HG03469 (cell line): ENCODE results near the gene RAB3C.

Source experiments
- ATAC-seq: cut with Tn5 transposase; IDR thresholded peaks from one replicate; pipeline ENCODE4 v1.9.1; 2021; ENCODE audit warnings: mild to moderate bottlenecking, moderate library complexity, moderate number of reproducible peaks; ENCODE audit not compliant: unreplicated experiment

The RAB3C gene

GRCh38 chr5:58718269-58718978 lies 135.5 kb downstream of the RAB3C start:
- no peak for ATAC-seq

GRCh38 chr5:58722160-58722559 lies 139.3 kb downstream of the RAB3C start:
- no peak for ATAC-seq

GRCh38 chr5:58724992-58725391 lies 142.1 kb downstream of the RAB3C start:
- no peak for ATAC-seq

- ATAC-seq, result no peak
Observed at GRCh38 chr5:58731641-58732040, 148.8 kb downstream of the RAB3C start.

GRCh38 chr5:58735637-58736036 lies 152.8 kb downstream of the RAB3C start:
- ATAC-seq, result no peak

- no peak for ATAC-seq
Observed at GRCh38 chr5:58736214-58736613, 153.3 kb downstream of the RAB3C start.

- no peak for ATAC-seq
Observed at GRCh38 chr5:58737671-58738070, 154.8 kb downstream of the RAB3C start.

GRCh38 chr5:58738336-58738735 lies 155.5 kb downstream of the RAB3C start:
- ATAC-seq, result no peak

- ATAC-seq, result no peak
Observed at GRCh38 chr5:58739051-58739450, 156.2 kb downstream of the RAB3C start.

- no peak for ATAC-seq
Observed at GRCh38 chr5:58740956-58741355, 158.1 kb downstream of the RAB3C start.

- no peak for ATAC-seq
Observed at GRCh38 chr5:58745350-58745749, 162.5 kb downstream of the RAB3C start.

- no peak for ATAC-seq
Observed at GRCh38 chr5:58746321-58746720, 163.4 kb downstream of the RAB3C start.

GRCh38 chr5:58750036-58750435 lies 167.2 kb downstream of the RAB3C start:
- ATAC-seq, result no peak

GRCh38 chr5:58751222-58751837 lies 168.5 kb downstream of the RAB3C start:
- ATAC-seq, result no peak

GRCh38 chr5:58752104-58752503 lies 169.2 kb downstream of the RAB3C start:
- ATAC-seq, result no peak

GRCh38 chr5:58753446-58753845 lies 170.6 kb downstream of the RAB3C start:
- ATAC-seq, result no peak

- no peak for ATAC-seq
Observed at GRCh38 chr5:58754250-58754649, 171.4 kb downstream of the RAB3C start.

- ATAC-seq, result no peak
Observed at GRCh38 chr5:58755397-58755796, 172.5 kb downstream of the RAB3C start.

- peak; percentile 91 for ATAC-seq
Observed at GRCh38 chr5:58759745-58760144, 176.9 kb downstream of the RAB3C start.

- no peak for ATAC-seq
Observed at GRCh38 chr5:58760222-58760621, 177.3 kb downstream of the RAB3C start.

- ATAC-seq, result no peak
Observed at GRCh38 chr5:58761407-58761806, 178.5 kb downstream of the RAB3C start.

- ATAC-seq, result no peak
Observed at GRCh38 chr5:58763390-58763789, 180.5 kb downstream of the RAB3C start.

- ATAC-seq, result no peak
Observed at GRCh38 chr5:58764199-58764598, 181.3 kb downstream of the RAB3C start.
